Left renal cortex interstitium (tissue), 4 donors: ENCODE results near the gene WDR70. TPM values are rescaled to one million over a fixed set of nuclear protein-coding genes. Genes with fewer than 3 reads are reported as not detected.
"Not testable (repeated sequence)": the region's sequence is repeated elsewhere in the genome, so short reads cannot be mapped to it uniquely, and the experiment has no call there.

Experiments
- DNase-seq, 4 donors: peaks; one replicate each; pipeline ENCODE4 v3.0.0-alpha.2; 2013; ENCODE audit warnings: low read depth in 4 of 4, low spot score in 2 of 4, missing footprints in 1 of 4
- polyA plus RNA-seq, 4 donors: library from polyadenylated mRNA; unstranded; fragments of 120-200 nt; gene quantifications; one replicate each; pipeline ENCODE4 v1.2.1, GENCODE V29; 2013; ENCODE audit not compliant: insufficient read length in 4 of 4

WDR70 gene
- polyA plus RNA-seq, 4 donors, result 45.6 to 54.5 (median 53.2) TPM

GRCh38 chr5:37786862-37787519, 407.9 kb downstream of the WDR70 start:
- no peak for DNase-seq

GRCh38 chr5:37787742-37788141, 408.6 kb downstream of the WDR70 start:
- no peak for DNase-seq

GRCh38 chr5:37789991-37790390, 410.9 kb downstream of the WDR70 start:
- DNase-seq, result no peak

- DNase-seq, result no peak
Measured at GRCh38 chr5:37791321-37791720, 412.2 kb downstream of the WDR70 start.

- no peak for DNase-seq
Measured at GRCh38 chr5:37792975-37793631, 414.0 kb downstream of the WDR70 start.

GRCh38 chr5:37795292-37795691, 416.2 kb downstream of the WDR70 start:
- not testable (repeated sequence) for DNase-seq

- DNase-seq, result not testable (repeated sequence)
Measured at GRCh38 chr5:37796435-37796834, 417.3 kb downstream of the WDR70 start.

GRCh38 chr5:37799865-37800421, 420.8 kb downstream of the WDR70 start:
- DNase-seq, result no peak

- DNase-seq, result no peak
Measured at GRCh38 chr5:37801521-37801920, 422.4 kb downstream of the WDR70 start.

Other genes with a start within 250 kb of the WDR70 start
- gene CPLANE1, start 129.9 kb upstream of the WDR70 start, polyA plus RNA-seq, result 10 to 100 TPM; 23.8 to 35.6 (median 31.0) TPM
- 10 to 100 TPM; 23.4 to 31.0 (median 25.0) TPM for gene NUP155, start 8.2 kb upstream of the WDR70 start, polyA plus RNA-seq